K562 (cell line): ENCODE measurements around the gene ADARB2. TPM values are rescaled to one million over a fixed set of nuclear protein-coding genes. Genes with fewer than 3 reads are reported as not detected.

ENCODE experiments used
- ATAC-seq: fragments of 200-7000 bp; cut with Tn5 transposase; 3 replicates; pipeline ENCODE4 v1.9.1; 2020; ENCODE audit warnings: moderate library complexity
- BruUV-seq: library from RNA; stranded (reverse); fragments of 400-500 nt; replicated peaks from 2 replicates; lab custom pipeline; 2021; lab: Mats Ljungman, UMichigan
- CTCF ChIA-PET: fragments of 300-600 bp; formaldehyde crosslinking; extraction: SDS; loops from one replicate; lab custom pipeline; 2021; ENCODE audit warnings: low intra/inter-chr PET ratio; lab: Yijun Ruan, JAX
- POLR2A ChIA-PET: fragments of 300-600, 350-650 bp; sonication (Branson Sonifier 250); formaldehyde crosslinking; extraction: SDS; loops from one replicate; lab custom pipeline; 2021; ENCODE audit warnings: antibody characterized with exemption, inconsistent platforms; lab: Yijun Ruan, JAX
- DNase-seq, 4 experiments: peaks; one replicate each; pipeline versions ENCODE4 v3.0.0 to v3.0.0-alpha.2; 2011 to 2018; ENCODE audit warnings: low spot score in 3 of 4, mixed read lengths in 3 of 4; ENCODE audit errors: extremely low read depth in 1 of 4
- FAIRE-seq: peaks from 2 replicates; lab custom pipeline; 2011; peaks lifted over from hg19 to GRCh38; lab: Jason Lieb, UNC
- H2AFZ ChIP-seq: 2 replicates; pipeline ENCODE4 v1.6.0; 2011; ENCODE audit warnings: low read depth, low read length, control low read depth, inconsistent platforms
- H3K27ac ChIP-seq: fragments of 200-600 bp; 3 replicates; pipeline ENCODE4 v1.8.0; 2011; ENCODE audit warnings: low read depth, mild to moderate bottlenecking, control low read depth, inconsistent platforms, low read length, moderate library complexity, mixed read lengths; ENCODE audit errors: extremely low read depth
- H3K27me3 ChIP-seq, 2 experiments: fragments of 300-600 bp in 1 of 2; 2 replicates in 1 of 2; 3 replicates in 1 of 2; pipeline versions ENCODE4 v1.6.0 to v1.8.0; 2011; ENCODE audit warnings: inconsistent platforms in 2 of 2, low read length in 2 of 2, mild to moderate bottlenecking in 1 of 2, mixed read lengths in 1 of 2, moderate library complexity in 1 of 2; ENCODE audit not compliant: control insufficient read depth in 2 of 2, insufficient read depth in 2 of 2
- H3K36me3 ChIP-seq: fragments of 300-600 bp; 3 replicates; pipeline ENCODE4 v1.8.0; 2011; ENCODE audit warnings: mild to moderate bottlenecking, low read length, inconsistent platforms; ENCODE audit not compliant: control insufficient read depth, insufficient read depth
- H3K4me1 ChIP-seq, 2 experiments: fragments of 200-600 bp in 1 of 2; replicated peaks in 1 of 2; 2 replicates in 1 of 2; 3 replicates in 1 of 2; pipeline versions ENCODE4 v1.5.1 to v1.8.0; 2011; ENCODE audit warnings: inconsistent platforms in 2 of 2, low read length in 2 of 2, mild to moderate bottlenecking in 1 of 2, mixed read lengths in 1 of 2, moderate library complexity in 1 of 2; ENCODE audit not compliant: control insufficient read depth in 2 of 2, insufficient read depth in 2 of 2
- H3K4me2 ChIP-seq: 2 replicates; pipeline ENCODE4 v1.6.1; 2011; ENCODE audit warnings: low read length, control low read depth, inconsistent platforms, mixed read lengths; ENCODE audit not compliant: insufficient read depth
- H3K4me3 ChIP-seq: fragments of 200-600 bp; sonication (generic), shearing (Covaris generic); 2 replicates; pipeline ENCODE4 v1.5.1; 2016; ENCODE audit warnings: control low read depth, inconsistent platforms
- H3K79me2 ChIP-seq: fragments of 200-600 bp; 3 replicates; pipeline ENCODE4 v1.8.0; 2011; ENCODE audit warnings: low read length, inconsistent platforms; ENCODE audit not compliant: control insufficient read depth, insufficient read depth
- H3K9ac ChIP-seq, 2 experiments: 2 replicates each; pipeline versions ENCODE4 v1.6.0 to v1.6.1; 2011; ENCODE audit warnings: low read depth in 2 of 2, low read length in 2 of 2, control low read depth in 1 of 2, inconsistent platforms in 1 of 2, mild to moderate bottlenecking in 1 of 2, mixed read lengths in 1 of 2; ENCODE audit not compliant: insufficient read depth in 1 of 2
- H3K9me1 ChIP-seq: one replicate; pipeline ENCODE4 v1.6.0; 2011; ENCODE audit warnings: inconsistent platforms, mild to moderate bottlenecking, low read length, moderate library complexity; ENCODE audit not compliant: control insufficient read depth, insufficient read depth
- H3K9me3 ChIP-seq: replicated peaks from 2 replicates; pipeline ENCODE4 v1.5.1; 2011; ENCODE audit warnings: low read depth, low read length, inconsistent platforms; ENCODE audit not compliant: control insufficient read depth, insufficient read depth
- H4K20me1 ChIP-seq: replicated peaks from 2 replicates; pipeline ENCODE4 v1.6.1; 2011; ENCODE audit warnings: low read length, inconsistent platforms, mixed read lengths; ENCODE audit not compliant: control insufficient read depth, insufficient read depth
- CTBP1 ChIP-seq: fragments of 450-650 bp; IDR thresholded peaks from 2 replicates; pipeline ENCODE4 v1.6.1; 2016; ENCODE audit warnings: borderline replicate concordance
- MXD1 ChIP-seq: fragments of 250-450 bp; sonication (Bioruptor Pico); IDR thresholded peaks from 2 replicates; pipeline ENCODE4 v1.8.0; 2021; ENCODE audit warnings: borderline replicate concordance, mild to moderate bottlenecking, moderate library complexity; ENCODE audit not compliant: poor library complexity, severe bottlenecking
- SMARCA5 ChIP-seq: fragments of 450-650 bp; IDR thresholded peaks from 2 replicates; pipeline ENCODE4 v1.6.1; 2016
- TAF1 ChIP-seq: IDR thresholded peaks from 2 replicates; pipeline ENCODE4 v1.6.1; 2011; ENCODE audit warnings: mild to moderate bottlenecking, low read length, moderate library complexity; ENCODE audit not compliant: insufficient read depth, control insufficient read depth, severe bottlenecking; ENCODE audit errors: extremely low read depth
- ZNF584 ChIP-seq: fragments of 200-800 bp; sonication (Bioruptor generic); IDR thresholded peaks from 2 replicates; pipeline ENCODE4 v1.6.1; 2016; ENCODE audit warnings: low read depth, mild to moderate bottlenecking, missing genetic modification characterization, missing compliant biosample characterization
- WGBS: fragments of 100-300 bp; shearing (Covaris generic); methylation state at CpG from one replicate; pipeline ENCODE4 v1.1.6; 2016; ENCODE audit warnings: low coverage, mixed read lengths; ENCODE audit not compliant: insufficient coverage; ENCODE audit errors: missing lambda C conversion rate; 5-methylcytosine and 5-hydroxymethylcytosine counted together
- in situ Hi-C: fragments of 300-500 bp; cut with MboI; formaldehyde crosslinking; loops from 4 replicates; pipeline ENCODE4 v1.15.0; 2018; ENCODE audit warnings: inconsistent platforms, mixed read lengths
- intact Hi-C: fragments of 100-400 bp; cut with micrococcal nuclease; formaldehyde crosslinking; loops from 2 replicates; pipeline ENCODE4 v1.14.2; 2022
- polyA plus RNA-seq, 8 experiments: library from polyadenylated mRNA; depleted of rRNA in 4 of 8; stranded (reverse) in 5 of 8; unstranded in 3 of 8; fragments of >200 nt; fragmentation: Nextera tagmentation in 2 of 8; fragmentation: Illumina TruSeq in 1 of 8; extraction: Ambion mirVana in 2 of 8; extraction: Trizol in 1 of 8; gene quantifications; 2 replicates each; pipeline versions ENCODE4 v1.2.1 to v1.2.3, GENCODE V29; 2011 to 2014; ENCODE audit warnings: inconsistent platforms in 1 of 8, missing spikeins in 1 of 8
- total RNA-seq, 7 experiments: library from RNA; depleted of rRNA in 6 of 7; stranded (reverse); fragments of >200 nt in 6 of 7; fragmentation: Illumina TruSeq in 2 of 7; extraction: Trizol in 2 of 7; gene quantifications; 2 replicates each; pipeline versions ENCODE4 v1.2.1 to v1.2.3, GENCODE V29; 2011 to 2021; ENCODE audit warnings: low replicate concordance in 1 of 7

The ADARB2 gene
- total and polyA plus RNA-seq, 9 of the 15 experiments (the other 6 are each of a cell fraction or from before 2014, with no cell fraction given): not detected

- TF ChIP-seq CTBP1 (no peak), ZNF584 (CRISPR knock-in tag) (no peak)
These were observed 377.2 kb downstream of the ADARB2 start (continued) for GRCh38 chr10:1360011-1360557.

DNA sequence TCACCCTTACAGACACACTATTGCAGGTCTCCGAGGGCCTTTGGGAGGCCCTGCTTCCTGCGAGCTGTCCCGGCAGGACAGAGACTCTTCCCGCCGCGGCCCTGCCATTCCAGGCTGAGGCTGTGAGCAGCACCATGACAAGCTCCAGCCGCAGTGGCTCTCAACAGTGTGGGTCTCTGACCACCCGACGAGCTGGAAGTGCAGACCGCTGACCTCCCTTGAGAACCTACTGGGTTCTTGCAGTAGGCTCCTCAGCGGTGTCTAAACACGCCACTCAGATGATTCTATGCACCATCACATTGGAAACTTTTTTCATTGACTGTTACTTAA lies 377.7 kb downstream of the ADARB2 start:
- Histone ChIP-seq H3K9me1 (no peaks in the 10 kb centered on the region), H3K9ac (no peak overlapping the region), H4K20me1 (peaks cover 6% of the 10 kb centered on the region; the same call in 1 of the 2 replicates), H3K27me3 (peaks cover 11 to 58% of the 10 kb centered on the region in 2 experiments), H3K79me2 (no peaks in the 10 kb centered on the region)
- intact Hi-C loops: no loop called here
- DNase-seq: no peak
- POLR2A ChIA-PET: interaction anchor here (0.6 kb wide), 1 partner anchor 1537 kb away, joined by 3 read pairs; no protein-coding TSS in a partner anchor
- TF ChIP-seq TAF1 (no peak), SMARCA5 (no peak), MXD1 (CRISPR knock-in tag) (no peak)
- TF ChIP-seq, all 486 proteins: peak for 0
- no peak overlapping the region for H3K4me2 ChIP-seq
- H3K9me3 ChIP-seq: no peaks in the 10 kb centered on the region
- CTCF ChIA-PET: no interaction called here
- FAIRE-seq: no peak
- H3K36me3 ChIP-seq: no peaks in the 10 kb centered on the region
- no peak overlapping the region for H3K4me3 ChIP-seq
- no peak overlapping the region for H3K27ac ChIP-seq
- in situ Hi-C loops: no loop called here
- no TSS peak for BruUV-seq
- ATAC-seq: no peak
- H2AFZ ChIP-seq: no peak overlapping the region
- peaks cover 0 to 8% of the 10 kb centered on the region in 2 experiments; a peak in 1 of 5 replicates for H3K4me1 ChIP-seq
- WGBS: 6% methylated on average over 12 of the region's 12 CpGs
